PC-3 (cell line): ENCODE results near the gene FRMD6.

Experiments
- EZH2 ChIP-seq: fragments of 300-600 bp; sonication (generic); IDR thresholded peaks from one replicate; pipeline ENCODE4 v1.6.1; 2017; ENCODE audit warnings: antibody characterized with exemption, mild to moderate bottlenecking, low read length; ENCODE audit not compliant: unreplicated experiment
- EZH2phosphoT487 ChIP-seq: fragments of 300-600 bp; sonication (generic); IDR thresholded peaks from 2 replicates; pipeline ENCODE4 v1.6.1; 2018; ENCODE audit warnings: mild to moderate bottlenecking, antibody characterized with exemption, low read length, borderline replicate concordance
- TF ChIP-seq, protein P1 (sequence below): fragments of 300-600 bp; sonication (generic); conservative IDR thresholded peaks from 2 replicates; pipeline ENCODE4 v1.5.1; 2017; ENCODE audit warnings: antibody characterized with exemption, low read depth, mild to moderate bottlenecking, low read length

DNA sequence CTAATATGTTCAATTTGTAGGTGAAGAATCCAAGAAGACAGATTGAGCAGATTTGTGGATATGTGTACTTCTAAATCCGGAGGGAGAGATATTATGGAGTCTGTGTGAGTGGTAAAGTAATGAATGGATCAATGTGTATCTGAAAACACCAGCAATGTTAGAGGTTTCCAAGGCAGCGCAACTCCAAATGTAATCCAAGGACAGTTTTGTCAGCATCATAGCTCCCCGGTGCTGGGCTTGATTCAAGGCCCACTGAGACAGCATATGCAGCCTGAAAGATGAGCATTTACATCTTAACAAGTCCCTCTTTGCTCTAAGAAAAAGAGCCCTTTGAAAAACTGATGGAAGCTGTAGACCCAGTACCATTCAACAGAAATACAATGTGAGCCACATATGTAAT is 38.3 kb upstream of the FRMD6 start:
- TF ChIP-seq, protein P1, sequence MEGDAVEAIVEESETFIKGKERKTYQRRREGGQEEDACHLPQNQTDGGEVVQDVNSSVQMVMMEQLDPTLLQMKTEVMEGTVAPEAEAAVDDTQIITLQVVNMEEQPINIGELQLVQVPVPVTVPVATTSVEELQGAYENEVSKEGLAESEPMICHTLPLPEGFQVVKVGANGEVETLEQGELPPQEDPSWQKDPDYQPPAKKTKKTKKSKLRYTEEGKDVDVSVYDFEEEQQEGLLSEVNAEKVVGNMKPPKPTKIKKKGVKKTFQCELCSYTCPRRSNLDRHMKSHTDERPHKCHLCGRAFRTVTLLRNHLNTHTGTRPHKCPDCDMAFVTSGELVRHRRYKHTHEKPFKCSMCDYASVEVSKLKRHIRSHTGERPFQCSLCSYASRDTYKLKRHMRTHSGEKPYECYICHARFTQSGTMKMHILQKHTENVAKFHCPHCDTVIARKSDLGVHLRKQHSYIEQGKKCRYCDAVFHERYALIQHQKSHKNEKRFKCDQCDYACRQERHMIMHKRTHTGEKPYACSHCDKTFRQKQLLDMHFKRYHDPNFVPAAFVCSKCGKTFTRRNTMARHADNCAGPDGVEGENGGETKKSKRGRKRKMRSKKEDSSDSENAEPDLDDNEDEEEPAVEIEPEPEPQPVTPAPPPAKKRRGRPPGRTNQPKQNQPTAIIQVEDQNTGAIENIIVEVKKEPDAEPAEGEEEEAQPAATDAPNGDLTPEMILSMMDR: no peak
- no peak for TF ChIP-seq EZH2phosphoT487
- no peak for TF ChIP-seq EZH2
